ENCODE measurements around the gene GAB2.
"Not testable (repeated sequence)": the region's sequence is repeated elsewhere in the genome, so short reads cannot be mapped to it uniquely, and the experiment has no call there.

The GAB2 gene

GRCh38 chr11:78257654-78258053 is 160.0 kb downstream of the GAB2 start:
- DNase-seq (ENCODE audit: low read depth in 1 of 2, low spot score in 1 of 2) = no peak

DNA sequence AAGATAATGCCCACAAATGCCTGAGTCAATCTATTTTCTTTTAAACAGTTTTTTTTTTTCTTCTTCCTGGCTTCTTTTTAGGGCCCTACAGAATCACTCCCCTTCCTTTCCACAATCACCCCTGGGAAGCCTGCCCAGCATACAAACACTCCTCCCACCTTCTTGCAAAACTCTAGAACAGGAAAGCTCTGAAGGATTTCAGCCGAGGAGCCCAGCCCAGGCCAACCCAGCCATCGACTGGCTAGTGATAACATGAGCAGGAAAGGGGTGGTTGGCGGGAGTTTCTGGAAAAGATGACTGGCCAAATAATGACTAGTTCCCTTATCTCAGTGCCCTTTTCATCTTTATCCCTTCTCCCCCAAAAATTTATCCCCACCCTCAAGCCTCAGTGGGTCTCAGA is 160.7 kb downstream of the GAB2 start:
- no peak for DNase-seq (ENCODE audit: low read depth in 1 of 2, low spot score in 1 of 2)

GRCh38 chr11:78255919-78256318 is 161.7 kb downstream of the GAB2 start:
- no peak for DNase-seq (ENCODE audit: low read depth in 1 of 2, low spot score in 1 of 2)

DNA sequence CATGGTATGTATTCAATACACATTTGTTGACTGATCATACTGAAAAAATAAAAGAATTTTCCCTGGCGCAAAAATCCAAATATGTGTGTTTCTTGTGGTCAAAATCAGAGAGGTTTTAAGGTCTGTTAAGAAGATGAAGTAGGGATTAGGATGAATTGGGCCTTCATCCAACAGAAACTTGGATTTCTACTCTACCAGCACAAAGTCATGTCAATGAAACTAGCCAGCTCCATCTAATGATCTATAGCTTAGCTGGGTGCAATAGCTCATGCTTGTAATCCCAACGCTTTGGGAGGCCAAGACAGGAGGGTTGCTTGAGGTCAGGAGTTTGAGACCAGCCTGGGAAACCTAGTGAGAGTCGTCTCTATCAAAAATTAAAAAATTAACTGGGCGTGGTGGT is 163.4 kb downstream of the GAB2 start:
- DNase-seq (ENCODE audit: low read depth in 1 of 2, low spot score in 1 of 2) = no peak

- no peak for DNase-seq (ENCODE audit: low read depth in 1 of 2, low spot score in 1 of 2)
Observed at GRCh38 chr11:78253797-78254196, 163.8 kb downstream of the GAB2 start.

GRCh38 chr11:78251083-78251775 is 166.4 kb downstream of the GAB2 start:
- DNase-seq (ENCODE audit: low read depth in 1 of 2, low spot score in 1 of 2) = no peak

DNA sequence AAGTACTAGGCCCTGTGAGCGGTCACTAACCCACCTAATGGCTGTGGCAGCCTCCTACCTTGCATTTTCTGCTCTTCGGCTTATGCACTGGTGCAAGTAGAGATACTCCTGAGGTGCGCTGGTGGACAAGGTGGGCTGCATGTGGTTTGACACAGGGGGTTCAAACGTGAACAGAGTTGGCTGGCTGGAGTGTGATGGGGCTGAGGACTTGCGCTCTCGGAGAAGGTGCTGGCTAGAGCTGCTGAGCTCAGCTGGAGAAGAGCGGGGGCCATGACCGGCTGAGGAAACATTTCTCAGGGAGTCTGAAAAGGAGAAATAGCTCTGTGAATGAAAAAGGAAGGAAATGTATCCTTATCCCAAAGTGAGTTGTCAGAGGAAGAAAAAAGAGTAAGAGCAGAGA is 167.5 kb downstream of the GAB2 start:
- no peak for DNase-seq (ENCODE audit: low read depth in 1 of 2, low spot score in 1 of 2)

DNA sequence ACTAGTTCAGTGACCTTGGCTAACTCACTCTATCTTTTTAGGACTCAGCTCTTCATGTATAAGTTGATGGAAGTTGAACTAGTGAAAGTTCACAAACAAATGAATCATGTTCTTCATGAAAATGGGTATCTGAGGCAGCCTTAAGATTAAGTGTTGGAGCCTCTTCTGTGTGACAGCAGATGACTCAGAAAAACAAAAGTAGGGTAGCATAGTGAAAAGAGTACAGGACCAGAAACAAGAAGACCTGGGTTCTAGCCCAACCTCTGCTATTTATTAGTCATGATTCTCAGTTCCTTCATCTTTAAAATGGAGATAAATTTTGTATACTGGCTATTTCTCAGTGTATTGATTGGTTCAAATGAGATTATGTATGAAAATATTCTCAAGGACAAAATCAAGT is 168.7 kb downstream of the GAB2 start:
- DNase-seq (ENCODE audit: low read depth in 1 of 2, low spot score in 1 of 2) = no peak

GRCh38 chr11:78248191-78248590 is 169.4 kb downstream of the GAB2 start:
- DNase-seq (ENCODE audit: low read depth in 1 of 2, low spot score in 1 of 2) = no peak

DNA sequence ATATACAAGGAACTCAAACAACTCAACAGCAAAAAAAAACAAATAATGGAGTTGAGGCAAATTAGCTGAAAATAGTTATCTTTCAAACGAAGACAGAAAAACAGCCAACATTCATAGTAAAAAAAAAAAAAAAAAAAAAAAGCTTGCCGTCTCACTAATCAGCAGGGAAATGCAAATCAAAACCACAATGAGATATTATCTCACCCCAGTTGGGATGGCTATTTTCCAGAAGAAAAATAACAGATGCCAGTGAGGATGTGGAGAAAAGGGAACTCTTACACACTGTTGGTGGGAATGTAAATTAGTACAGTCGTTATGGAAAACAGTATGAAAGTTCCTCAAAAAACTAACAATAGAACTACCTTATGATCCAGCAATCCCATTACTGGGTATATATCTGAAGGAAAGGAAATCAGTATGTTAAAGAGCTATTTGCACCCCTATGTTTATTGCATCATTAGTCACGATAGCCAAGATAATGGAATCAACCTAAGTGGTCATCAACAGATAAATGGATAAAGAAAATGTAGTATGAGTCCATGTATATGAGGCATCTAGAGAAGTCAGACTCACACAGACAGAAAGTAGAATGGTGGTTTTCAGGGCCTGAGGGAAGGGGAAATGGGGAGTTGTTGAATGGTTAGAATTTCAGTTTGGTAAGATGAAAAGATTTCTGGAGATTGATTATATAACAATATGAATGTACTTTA is 172.9 kb downstream of the GAB2 start:
- DNase-seq (ENCODE audit: low read depth in 1 of 2, low spot score in 1 of 2) = no peak

DNA sequence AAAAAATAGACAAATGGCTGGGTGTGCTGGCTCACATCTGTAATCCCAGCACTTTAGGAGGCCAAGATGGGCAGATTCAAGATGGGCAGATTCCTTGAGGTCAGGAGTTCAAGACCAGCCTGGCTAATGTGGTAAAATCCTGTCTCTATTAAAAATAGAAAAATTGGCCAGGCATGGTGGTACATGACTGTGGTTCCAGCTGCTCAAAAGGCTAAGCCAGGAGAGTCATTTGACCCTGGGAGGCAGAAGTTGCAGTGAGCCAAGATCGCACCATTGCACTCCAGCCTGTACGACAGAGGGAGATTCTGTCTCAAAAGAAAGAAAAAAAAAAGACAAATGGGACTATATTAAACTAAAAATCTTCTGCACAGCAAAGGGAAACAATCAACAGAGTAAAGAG is 173.5 kb downstream of the GAB2 start:
- no peak for DNase-seq (ENCODE audit: low read depth in 1 of 2, low spot score in 1 of 2)

DNA sequence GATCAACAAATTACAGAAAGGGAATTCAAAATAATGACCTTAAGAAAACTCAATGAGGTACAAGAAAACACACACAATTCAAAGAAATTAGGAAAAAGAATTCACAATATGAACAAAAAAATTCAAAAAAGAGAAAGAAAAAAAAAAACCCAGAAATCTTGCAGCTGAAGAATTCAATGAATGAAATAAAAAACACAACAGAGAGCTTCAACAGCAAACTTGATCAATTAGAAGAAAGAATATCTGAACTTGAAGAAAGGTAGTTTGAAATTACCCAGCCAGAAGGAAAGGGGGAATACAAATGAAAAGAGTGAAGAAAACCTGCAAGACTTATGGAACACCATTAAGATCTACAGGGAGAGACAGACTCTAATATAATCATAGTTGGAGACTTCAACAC is 176.1 kb downstream of the GAB2 start:
- DNase-seq (ENCODE audit: low read depth in 1 of 2, low spot score in 1 of 2) = no peak

GRCh38 chr11:78239781-78240180 is 177.8 kb downstream of the GAB2 start:
- no peak for DNase-seq (ENCODE audit: low read depth in 1 of 2, low spot score in 1 of 2)

DNA sequence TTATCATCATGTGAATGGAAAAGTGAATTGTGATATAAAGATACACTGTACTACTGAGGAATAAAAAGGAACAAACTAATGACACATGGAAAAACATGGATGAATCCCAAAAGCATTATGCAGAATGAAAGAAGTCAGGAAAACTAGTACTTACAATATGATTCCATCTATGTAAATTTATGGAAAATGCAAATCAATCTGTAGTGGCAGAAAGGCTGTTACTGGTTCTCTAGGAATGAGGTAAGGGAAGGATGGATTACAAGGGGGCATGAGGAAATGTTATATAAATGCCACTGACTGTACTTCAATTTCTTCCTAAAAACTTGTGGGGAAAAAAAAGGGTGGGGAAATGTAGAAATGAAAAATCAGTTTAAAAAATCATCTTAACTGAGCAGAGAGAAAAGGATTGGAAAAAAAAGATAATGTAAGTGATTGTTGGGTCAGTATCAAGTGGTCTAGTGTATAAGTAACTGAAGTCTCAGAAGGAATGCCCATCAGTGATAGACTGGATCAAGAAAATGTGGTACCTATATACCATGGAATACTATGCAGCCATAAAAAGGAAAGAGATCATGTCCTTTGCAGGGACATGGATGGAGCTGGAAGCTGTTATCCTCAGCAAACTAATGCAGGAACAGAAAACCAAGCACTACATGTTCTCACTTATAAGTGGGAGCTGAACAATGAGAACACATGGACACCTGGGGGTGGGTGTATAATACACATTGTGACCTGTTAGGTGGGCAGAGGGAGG is 180.2 kb downstream of the GAB2 start:
- no peak for DNase-seq (ENCODE audit: low read depth in 1 of 2, low spot score in 1 of 2)

- no peak for DNase-seq (ENCODE audit: low read depth in 1 of 2, low spot score in 1 of 2)
Observed at GRCh38 chr11:78234006-78234405, 183.6 kb downstream of the GAB2 start.

GRCh38 chr11:78233046-78233445 is 184.6 kb downstream of the GAB2 start:
- not testable (repeated sequence) for DNase-seq (ENCODE audit: low read depth in 1 of 2, low spot score in 1 of 2)

DNA sequence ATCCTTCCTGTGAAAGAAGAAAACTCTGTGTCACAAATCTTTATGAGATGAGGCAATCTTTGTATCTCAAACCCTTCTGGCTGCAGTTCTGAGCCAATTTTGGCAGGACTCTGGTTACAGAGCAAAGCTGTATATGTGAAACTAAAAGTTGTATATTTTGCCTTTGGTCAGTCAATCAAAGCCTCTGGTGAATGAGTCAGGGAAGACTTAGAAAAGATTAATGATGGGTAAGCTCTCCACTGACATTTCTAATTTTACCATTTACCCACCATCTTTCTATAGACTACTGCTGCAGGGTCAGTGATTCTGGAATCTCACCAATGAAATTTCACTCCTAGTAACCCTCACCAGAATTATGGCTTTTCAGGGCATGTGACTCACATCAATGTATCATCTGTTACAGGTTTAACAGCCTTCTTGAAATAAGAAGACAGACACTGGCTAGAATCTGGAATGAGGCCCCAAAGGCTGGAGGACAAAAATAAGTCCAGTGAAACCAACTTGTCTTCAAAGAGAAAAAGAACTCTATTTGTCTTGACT is 185.6 kb downstream of the GAB2 start:
- no peak for DNase-seq (ENCODE audit: low read depth in 1 of 2, low spot score in 1 of 2)

DNA sequence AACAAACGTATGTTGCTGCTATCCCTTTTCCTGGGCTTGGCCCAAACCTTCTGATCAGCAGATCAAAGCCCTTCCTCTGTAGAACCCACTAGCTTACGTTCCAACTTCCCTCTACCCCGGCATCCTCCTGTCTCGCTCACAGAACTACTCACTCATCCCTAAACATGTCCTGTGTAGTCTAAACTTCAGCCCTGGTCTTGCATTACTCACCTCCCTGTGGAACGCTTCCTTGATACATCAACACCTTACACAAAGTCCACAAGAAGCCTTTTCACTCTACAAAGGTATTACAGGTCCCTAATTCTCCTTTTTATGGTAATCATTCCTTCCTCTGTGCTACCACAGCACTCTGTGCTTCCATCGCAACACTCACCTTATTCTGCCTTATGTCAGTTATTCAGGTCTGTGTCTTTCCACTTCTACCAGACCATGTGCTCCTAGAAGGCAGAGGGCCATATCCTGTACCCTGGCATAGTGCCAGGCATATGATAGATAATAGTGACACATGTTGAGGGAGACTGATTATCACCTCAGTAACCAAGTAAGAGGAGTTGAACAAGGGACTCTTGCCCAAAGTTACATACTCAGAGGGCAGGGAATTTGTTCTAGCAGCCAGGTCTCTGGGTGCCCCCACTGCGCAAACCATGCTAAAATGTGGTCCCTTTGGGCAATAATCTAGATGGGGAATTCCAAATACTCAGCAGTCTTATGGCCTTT is 187.3 kb downstream of the GAB2 start:
- no peak for DNase-seq (ENCODE audit: low read depth in 1 of 2, low spot score in 1 of 2)

- DNase-seq (ENCODE audit: low read depth in 1 of 2, low spot score in 1 of 2) = no peak
Observed at GRCh38 chr11:78229106-78229505, 188.5 kb downstream of the GAB2 start.

- DNase-seq (ENCODE audit: low read depth in 1 of 2, low spot score in 1 of 2) = no peak
Observed at GRCh38 chr11:78228467-78228866, 189.2 kb downstream of the GAB2 start.

- DNase-seq (ENCODE audit: low read depth in 1 of 2, low spot score in 1 of 2) = no peak
Observed at GRCh38 chr11:78227921-78228320, 189.7 kb downstream of the GAB2 start.

Measured in activated CD4-positive, alpha-beta T cell treated with anti-CD3 and anti-CD28 coated beads, Interleukin-2, amount 50 U/mL, for 24 hours (primary cell).